ENCODE measurements around the gene SYT17.

SYT17 gene

DNA sequence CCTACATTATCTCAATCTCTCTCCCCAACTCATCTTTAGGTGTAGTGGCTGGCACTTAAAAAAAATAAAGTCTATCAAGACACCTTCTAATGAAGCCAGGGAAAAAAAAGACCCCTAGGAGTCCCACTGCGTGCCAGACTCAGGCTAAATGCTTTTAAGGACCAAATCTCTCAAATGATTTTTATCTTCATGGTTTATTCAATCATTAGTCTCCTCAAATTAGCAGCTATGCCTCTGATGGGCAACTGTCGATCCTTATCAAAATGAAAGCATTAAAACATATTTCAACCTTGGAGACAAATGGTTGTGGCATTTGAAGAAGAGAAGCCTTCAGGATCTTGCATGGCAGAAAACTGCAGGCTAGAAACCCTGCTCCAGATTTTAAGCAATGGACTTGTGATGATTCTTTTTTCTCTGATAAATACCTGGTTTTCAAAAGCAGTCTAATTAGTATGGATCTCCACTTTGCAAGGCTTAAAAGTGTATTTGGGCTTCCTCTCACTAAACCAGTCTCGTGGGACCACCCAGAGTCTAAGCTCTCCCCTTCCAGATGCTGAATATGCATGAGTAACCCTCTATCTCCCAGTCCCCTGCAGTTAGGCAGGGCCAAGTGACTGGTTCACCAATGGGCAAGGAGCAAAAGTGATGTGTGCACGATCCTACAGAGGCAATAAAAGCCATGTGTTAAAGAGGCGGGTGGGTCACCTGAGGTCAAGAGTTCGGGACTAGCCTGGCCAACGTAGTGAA, 39.4 kb upstream of the SYT17 start:
- TF ChIP-seq, protein P1, sequence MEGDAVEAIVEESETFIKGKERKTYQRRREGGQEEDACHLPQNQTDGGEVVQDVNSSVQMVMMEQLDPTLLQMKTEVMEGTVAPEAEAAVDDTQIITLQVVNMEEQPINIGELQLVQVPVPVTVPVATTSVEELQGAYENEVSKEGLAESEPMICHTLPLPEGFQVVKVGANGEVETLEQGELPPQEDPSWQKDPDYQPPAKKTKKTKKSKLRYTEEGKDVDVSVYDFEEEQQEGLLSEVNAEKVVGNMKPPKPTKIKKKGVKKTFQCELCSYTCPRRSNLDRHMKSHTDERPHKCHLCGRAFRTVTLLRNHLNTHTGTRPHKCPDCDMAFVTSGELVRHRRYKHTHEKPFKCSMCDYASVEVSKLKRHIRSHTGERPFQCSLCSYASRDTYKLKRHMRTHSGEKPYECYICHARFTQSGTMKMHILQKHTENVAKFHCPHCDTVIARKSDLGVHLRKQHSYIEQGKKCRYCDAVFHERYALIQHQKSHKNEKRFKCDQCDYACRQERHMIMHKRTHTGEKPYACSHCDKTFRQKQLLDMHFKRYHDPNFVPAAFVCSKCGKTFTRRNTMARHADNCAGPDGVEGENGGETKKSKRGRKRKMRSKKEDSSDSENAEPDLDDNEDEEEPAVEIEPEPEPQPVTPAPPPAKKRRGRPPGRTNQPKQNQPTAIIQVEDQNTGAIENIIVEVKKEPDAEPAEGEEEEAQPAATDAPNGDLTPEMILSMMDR (IDR thresholded peaks at IDR 0.05) = no peak

DNA sequence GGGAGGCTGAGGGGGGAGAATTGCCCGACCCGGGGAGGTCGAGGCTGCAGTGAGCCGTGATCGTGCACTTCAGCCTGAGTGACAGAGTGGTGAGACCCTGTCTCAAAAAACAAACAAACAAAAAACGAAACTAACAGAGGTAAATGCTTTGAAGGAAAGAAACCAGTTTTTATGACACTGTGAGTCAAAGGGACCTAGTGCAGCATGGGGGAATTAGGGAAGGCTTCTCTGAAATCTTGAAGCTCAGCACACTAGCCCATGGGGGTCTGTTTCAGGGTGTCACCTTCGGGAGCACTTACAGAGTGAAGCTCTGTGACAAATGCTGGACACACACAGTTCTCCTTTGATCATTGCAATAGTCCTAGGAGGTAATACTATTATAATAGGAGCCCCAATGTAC, 37.7 kb upstream of the SYT17 start:
- TF ChIP-seq, protein P1 (IDR thresholded peaks at IDR 0.05) = no peak

DNA sequence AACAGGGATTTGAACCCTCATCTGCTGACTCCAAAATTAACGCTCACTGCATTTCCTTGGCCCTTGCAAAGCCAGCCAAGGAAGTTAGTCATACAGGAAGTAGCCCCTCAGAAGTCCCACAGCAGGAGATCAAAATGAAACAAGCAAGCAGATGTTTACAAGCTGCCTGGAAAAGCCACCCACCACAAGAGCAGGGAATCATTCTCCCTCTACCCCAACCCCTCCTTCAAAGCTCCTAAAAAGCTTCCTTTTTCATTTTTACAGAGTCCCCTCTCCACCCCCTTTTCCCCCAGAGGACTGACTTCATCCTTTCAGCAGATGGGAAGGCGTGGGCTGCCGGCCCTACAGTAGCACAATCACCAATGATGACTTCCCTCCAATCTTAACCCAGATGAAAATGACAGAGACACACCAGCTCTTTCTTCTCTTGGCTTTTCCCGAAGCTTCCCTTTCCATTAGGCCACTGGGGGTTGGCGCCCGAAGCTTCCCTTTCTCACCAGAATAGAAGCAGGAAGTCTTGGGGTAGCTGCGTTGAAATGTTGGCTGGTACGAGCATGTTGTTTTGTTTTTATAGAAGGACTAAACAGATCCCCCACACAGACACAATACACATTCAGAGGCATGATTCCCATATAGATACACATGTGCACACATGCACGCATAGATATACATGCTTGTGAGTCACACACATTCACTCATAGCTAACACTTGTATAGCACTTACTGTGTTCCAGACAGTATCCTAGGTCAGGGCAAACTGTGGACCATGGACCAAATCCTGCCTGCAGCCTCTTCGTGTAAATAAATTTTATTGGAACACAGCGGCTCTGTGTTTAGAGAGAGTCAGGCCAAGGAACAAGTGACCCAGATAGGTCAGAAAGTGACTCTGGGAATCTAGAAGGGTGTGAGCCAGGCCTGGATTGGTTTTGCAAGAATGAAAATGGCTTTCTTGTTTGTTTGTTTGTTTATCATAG, 36.9 kb upstream of the SYT17 start:
- TF ChIP-seq, protein P1 (IDR thresholded peaks at IDR 0.05) = no peak

DNA sequence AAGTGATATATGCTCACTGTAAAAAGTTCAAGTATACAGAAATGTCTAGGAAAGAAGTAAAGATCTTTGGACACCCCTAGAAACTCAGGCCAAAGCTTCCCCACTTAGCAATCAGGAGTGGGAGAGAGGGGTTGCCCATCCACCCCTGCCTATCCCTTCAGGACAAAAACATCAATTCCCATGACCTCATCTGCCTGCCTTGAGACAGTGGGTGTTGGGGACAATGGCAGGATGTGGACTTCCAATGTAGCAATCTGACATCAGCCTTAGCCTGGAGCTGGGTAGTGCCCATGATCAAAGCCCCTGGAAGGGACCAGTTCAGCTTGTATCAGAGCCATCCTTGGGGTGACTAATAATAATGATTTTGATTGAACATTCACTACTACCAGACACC, 36.2 kb upstream of the SYT17 start:
- TF ChIP-seq, protein P1 (IDR thresholded peaks at IDR 0.05) = no peak

DNA sequence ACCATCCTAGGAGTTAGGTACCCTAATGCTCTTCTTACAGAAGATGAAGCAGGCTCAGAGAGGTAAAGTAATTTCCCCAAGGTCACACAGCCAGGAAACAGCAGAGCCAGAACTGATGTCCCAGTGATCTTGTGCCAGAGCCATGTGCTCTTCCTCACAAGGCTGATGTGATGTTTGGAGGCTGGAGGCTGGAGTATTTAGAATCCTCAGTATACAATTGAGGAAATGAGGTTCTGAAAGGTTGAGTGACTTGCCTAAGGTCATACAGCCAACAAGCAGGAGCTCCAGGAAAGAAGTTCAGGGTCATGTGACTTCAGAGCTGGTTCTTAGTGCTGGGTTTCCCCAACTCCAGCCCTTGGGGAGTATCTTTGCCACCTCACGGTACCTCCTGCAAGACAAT, 35.8 kb upstream of the SYT17 start:
- TF ChIP-seq, protein P1 (IDR thresholded peaks at IDR 0.05) = no peak

DNA sequence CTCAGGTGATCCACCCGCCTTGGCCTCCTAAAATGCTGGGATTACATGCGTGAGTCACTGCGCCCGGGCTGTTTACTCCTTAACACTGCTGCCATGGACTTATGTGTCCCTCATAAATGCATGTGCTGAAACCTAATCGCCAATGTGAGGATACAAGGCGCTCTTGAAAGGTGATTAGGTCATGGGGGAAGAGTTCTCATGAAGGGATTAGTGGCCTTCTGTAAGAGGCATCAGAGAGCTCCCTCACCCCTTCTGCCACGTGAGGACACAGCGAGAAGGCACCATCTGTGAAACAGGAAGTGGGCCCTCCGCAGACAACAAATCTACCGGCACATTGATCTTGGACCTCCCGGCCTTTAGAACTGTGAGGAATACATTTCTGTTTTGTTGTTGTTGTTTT, 35.1 kb upstream of the SYT17 start:
- TF ChIP-seq, protein P1 (IDR thresholded peaks at IDR 0.05) = no peak

DNA sequence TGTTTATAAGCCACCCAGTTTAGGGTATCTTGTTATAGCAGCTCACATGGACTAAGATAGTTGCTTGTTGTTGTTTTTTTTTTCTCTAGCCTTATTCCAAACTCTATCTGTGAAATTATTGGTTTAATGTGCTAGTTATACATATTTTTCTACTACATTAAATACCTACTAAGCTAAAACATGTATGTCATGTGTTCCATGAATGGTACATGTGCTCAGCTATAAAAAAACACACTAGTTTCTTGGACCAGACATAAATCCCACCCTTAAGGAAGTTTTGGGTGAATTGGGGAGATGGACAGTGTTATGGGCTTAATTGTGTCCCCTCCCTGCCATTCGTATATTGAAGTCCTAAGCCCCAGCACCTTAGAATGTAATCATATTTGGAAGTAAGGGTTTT, 34.4 kb upstream of the SYT17 start:
- TF ChIP-seq, protein P1 (IDR thresholded peaks at IDR 0.05) = no peak

Measured in LNCAP (cell line).